ACC112 (cell line): ENCODE measurements around the gene PEF1.
A peak's percentile ranks its signal among the peaks of the same experiment; 100 is the strongest.

Source experiments
- H2AFZ ChIP-seq: fragments of 200-600 bp; sonication (generic); one replicate; pipeline ENCODE4 v1.6.0; 2017; ENCODE audit warnings: antibody characterized with exemption, low read length; ENCODE audit not compliant: unreplicated experiment
- H3K27ac ChIP-seq: fragments of 200-600 bp; sonication (generic); 2 replicates; pipeline ENCODE4 v1.5.1; 2014; ENCODE audit warnings: low read depth, mild to moderate bottlenecking, antibody characterized with exemption, low read length, moderate library complexity
- H3K27me3 ChIP-seq: fragments of 200-600 bp; sonication (generic); 2 replicates; pipeline ENCODE4 v1.6.1; 2014; ENCODE audit warnings: mild to moderate bottlenecking, antibody characterized with exemption, low read length, moderate library complexity, mixed read lengths; ENCODE audit not compliant: insufficient read depth
- H3K36me3 ChIP-seq: fragments of 200-600 bp; sonication (generic); 2 replicates; pipeline ENCODE4 v1.6.1; 2016; ENCODE audit warnings: mild to moderate bottlenecking, antibody characterized with exemption, low read length, moderate library complexity, mixed read lengths; ENCODE audit not compliant: insufficient read depth
- H3K4me1 ChIP-seq: fragments of 200-600 bp; sonication (generic); one replicate; pipeline ENCODE4 v1.6.1; 2016; ENCODE audit warnings: low read length, mixed read lengths; ENCODE audit not compliant: insufficient read depth, unreplicated experiment, control insufficient read depth
- H3K4me3 ChIP-seq: fragments of 200-600 bp; sonication (generic); 2 replicates; pipeline ENCODE4 v1.5.1; 2014; ENCODE audit warnings: mild to moderate bottlenecking, low read depth, low read length
- H3K79me2 ChIP-seq: fragments of 200-600 bp; sonication (generic); one replicate; pipeline ENCODE4 v1.6.0; 2016; ENCODE audit warnings: low read length; ENCODE audit not compliant: control insufficient read depth, unreplicated experiment, insufficient read depth

Gene PEF1

DNA sequence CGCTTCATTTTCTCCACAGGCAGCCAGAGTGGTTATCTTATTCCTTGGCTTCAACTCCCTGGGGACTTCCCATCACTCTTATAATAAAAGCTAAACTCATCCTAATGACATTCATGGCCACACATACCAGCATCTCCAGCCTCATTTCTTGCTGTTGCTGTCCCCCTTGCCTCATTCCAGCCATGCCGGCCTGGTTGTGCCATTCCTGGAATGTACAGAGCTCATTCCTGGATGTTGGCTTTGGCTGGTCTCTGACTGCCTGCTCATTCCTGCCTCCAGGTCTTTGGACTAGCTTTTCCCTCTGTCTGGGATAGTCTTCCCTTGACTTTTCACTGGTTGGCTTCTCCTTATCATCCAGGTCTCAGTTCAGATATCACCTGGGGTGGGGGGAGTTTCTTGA lies 2.4 kb upstream of the PEF1 start:
- Histone ChIP-seq H3K4me3 (no peak overlapping the region), H2AFZ (no peak overlapping the region), H3K36me3 (no peaks in the 10 kb centered on the region), H3K27me3 (no peaks in the 10 kb centered on the region), H3K79me2 (peaks cover 21% of the 10 kb centered on the region), H3K4me1 (peaks cover 14% of the 10 kb centered on the region), H3K27ac (no peak overlapping the region)

DNA sequence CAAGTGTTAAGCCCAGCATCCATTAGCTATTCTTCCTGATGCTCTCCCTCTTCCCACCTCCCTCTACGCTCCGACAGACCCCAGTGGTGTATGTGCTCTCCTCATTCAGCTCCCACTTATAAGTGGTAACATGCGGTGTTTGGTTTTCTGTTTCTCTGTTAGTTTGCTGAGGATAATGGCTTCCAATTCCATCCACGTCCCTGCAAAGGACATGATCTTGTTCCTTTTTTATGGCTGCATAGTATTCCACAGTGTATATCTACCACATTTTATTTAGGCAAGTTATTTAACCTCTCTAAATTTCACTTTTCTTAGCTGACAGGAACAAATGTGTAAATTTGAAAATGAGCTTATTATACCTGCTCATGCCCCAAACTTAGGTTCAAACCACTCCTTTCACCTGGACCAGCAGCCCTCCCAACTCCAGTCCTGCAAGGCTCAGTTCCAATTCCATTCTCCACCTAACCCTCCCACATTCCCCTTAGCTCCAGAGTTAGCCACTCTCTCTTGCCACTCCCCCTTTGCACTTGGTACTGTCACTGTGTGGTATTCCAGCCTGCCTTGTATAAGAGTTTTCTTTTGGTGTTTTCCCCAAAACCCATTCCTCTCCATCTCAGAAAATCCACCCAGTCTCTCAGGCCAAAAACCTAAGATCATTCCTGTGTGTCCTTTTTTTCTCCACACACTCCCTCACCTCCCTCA lies 1.7 kb upstream of the PEF1 start:
- Histone ChIP-seq H3K4me3 (no peak overlapping the region; the same call in 1 of the 2 replicates), H3K4me1 (peaks cover 14% of the 10 kb centered on the region), H3K79me2 (peaks cover 21% of the 10 kb centered on the region), H3K27ac (no peak overlapping the region), H2AFZ (no peak overlapping the region), H3K27me3 (no peaks in the 10 kb centered on the region), H3K36me3 (no peaks in the 10 kb centered on the region)

DNA sequence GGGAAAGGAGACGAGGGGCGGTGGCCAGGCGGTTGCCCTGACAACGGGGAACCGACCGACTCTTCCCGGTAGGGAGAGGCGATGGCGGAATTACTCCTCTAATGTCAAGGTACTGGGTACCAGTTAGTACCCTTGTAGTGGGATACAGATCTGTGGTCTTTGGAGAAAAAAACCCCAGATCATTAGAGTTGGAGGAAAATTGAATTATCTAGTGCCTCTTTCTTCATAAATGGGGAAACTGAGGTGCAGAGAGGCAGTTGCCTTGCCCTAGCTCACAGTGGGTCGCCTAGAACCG lies 545 bp upstream of the PEF1 start:
- peaks cover 28% of the 10 kb centered on the region for H3K79me2 ChIP-seq
- no peaks in the 10 kb centered on the region for H3K36me3 ChIP-seq
- peaks cover 14% of the 10 kb centered on the region for H3K4me1 ChIP-seq
- peak overlapping the region; percentile 97 for H3K4me3 ChIP-seq
- peak overlapping the region; percentile 58 for H2AFZ ChIP-seq
- no peaks in the 10 kb centered on the region for H3K27me3 ChIP-seq
- H3K27ac ChIP-seq, result peak overlapping the region; percentile 96

DNA sequence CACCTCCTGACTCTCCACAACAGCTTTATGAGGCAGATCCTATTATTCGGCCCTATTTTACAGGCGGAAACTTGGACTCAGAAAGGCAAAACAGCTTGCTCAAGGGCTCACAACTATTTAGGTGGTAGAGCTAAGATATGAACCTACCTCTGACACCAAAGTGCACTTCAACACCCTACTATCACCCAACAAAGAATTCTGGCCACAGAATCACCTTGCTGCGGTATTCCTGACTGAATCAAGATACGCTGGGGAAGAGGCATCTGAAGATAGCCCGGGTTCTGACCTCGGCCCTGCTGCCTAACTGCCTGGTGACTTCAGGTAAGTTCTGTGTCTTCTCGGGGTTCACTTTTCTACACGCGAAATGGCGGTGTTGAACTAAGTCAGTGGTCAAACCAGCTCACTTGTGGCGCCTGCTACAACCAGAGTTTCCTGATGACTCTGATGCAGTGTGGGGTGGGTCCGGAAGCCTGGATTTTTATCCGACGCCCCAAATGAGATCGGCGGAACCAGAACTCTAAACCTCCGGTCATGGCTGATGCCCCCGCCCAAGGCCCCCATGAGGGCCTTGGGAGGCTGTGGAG lies 608 bp downstream of the PEF1 start:
- Histone ChIP-seq H3K79me2 (peaks cover 32% of the 10 kb centered on the region), H3K27me3 (no peaks in the 10 kb centered on the region), H2AFZ (peak overlapping the region; percentile 70), H3K4me1 (peaks cover 24% of the 10 kb centered on the region), H3K27ac (peak overlapping the region; percentile 96), H3K4me3 (peak overlapping the region; percentile 97), H3K36me3 (no peaks in the 10 kb centered on the region)

DNA sequence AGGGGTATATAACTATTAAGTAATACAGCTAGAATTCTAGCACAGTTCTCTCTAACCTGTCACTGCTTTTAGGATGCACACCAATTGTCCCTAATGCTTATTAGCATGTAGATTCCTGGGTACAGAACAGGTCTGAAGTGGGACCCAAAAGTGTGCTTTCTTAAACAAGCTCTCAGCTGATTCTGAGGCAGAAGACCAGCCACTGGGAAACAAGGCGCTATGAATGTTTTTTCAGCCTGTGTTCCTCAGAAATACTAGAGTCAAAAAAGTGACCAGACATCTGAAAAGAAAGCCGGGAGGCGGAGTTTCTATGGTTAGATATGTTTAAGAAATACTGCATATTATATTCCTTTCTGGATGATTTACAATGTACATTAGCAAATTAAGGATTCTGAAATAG lies 1.8 kb downstream of the PEF1 start:
- H3K4me3 ChIP-seq, result no peak overlapping the region
- no peaks in the 10 kb centered on the region for H3K36me3 ChIP-seq
- H3K79me2 ChIP-seq, result peaks cover 43% of the 10 kb centered on the region
- H3K27ac ChIP-seq, result no peak overlapping the region
- H3K27me3 ChIP-seq, result no peaks in the 10 kb centered on the region
- H2AFZ ChIP-seq, result no peak overlapping the region
- peaks cover 29% of the 10 kb centered on the region for H3K4me1 ChIP-seq

DNA sequence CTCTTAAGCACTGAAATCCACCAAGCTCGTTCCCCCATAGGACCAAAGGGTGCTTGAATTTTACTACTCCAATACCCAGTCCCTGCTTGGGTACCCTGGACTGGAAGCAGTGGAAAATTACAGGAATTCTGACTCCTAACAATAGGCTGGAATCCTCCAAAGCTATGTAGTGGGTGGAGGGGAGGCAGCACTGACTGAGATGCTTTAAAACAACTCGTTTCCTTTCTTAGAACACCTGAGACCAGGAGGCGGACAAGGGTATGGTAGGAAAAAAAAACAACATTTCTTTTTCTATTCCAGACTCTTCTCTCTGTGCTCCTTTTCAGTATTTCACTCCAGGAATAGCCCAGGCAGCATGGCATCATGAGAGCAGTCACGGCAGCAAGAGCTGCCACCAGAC lies 2.3 kb downstream of the PEF1 start:
- no peaks in the 10 kb centered on the region for H3K36me3 ChIP-seq
- no peak overlapping the region for H3K4me3 ChIP-seq
- no peaks in the 10 kb centered on the region for H3K27me3 ChIP-seq
- H3K4me1 ChIP-seq, result peaks cover 29% of the 10 kb centered on the region
- no peak overlapping the region for H2AFZ ChIP-seq
- H3K79me2 ChIP-seq, result peaks cover 46% of the 10 kb centered on the region
- no peak overlapping the region for H3K27ac ChIP-seq

DNA sequence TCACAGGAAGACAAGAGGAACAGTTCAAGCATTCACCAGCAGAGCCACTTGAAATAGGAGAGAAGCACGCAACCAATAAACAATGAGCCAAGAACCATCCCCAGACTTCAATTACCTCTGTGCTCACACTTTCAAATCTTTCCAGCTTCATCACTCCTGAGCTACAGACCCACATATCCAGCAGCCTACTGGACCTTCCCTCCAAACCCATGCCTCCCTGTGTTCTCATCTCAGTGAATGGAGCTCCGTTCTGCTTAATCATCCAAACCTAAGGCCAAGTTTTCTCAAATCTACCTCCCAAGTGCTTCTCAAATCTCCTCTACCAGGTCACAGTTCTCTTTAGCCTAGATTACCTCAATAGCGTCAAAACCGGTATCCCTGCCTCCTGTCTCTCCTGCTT lies 3.7 kb downstream of the PEF1 start:
- Histone ChIP-seq H3K27me3 (no peaks in the 10 kb centered on the region), H3K4me3 (no peak overlapping the region), H3K36me3 (no peaks in the 10 kb centered on the region), H3K4me1 (peaks cover 28% of the 10 kb centered on the region), H3K79me2 (peaks cover 57% of the 10 kb centered on the region), H3K27ac (no peak overlapping the region), H2AFZ (no peak overlapping the region)

DNA sequence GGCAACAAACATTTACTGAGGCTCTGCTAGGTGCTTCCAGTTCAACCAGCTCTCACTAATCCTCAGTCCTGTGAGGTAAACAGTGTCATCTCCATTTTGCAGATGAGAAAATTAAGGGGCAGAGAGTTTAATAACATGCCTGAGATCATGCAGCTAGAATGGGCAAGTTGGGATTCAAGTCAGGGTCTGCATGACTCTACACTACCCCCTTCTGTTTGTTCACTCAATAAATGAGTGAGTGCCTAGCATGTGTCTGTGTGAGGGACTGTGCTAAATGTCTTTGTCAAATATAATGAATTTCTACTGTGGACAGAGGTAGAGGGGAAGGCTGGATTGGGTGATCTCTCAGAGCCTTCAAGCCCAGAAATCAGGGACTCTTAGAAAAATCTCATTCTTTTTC lies 4.5 kb downstream of the PEF1 start:
- Histone ChIP-seq H3K27ac (peak overlapping the region; percentile 17; the same call in 1 of the 2 replicates), H3K79me2 (peaks cover 64% of the 10 kb centered on the region), H3K36me3 (no peaks in the 10 kb centered on the region), H3K27me3 (no peaks in the 10 kb centered on the region), H3K4me3 (no peak overlapping the region), H2AFZ (no peak overlapping the region), H3K4me1 (peaks cover 24% of the 10 kb centered on the region)

DNA sequence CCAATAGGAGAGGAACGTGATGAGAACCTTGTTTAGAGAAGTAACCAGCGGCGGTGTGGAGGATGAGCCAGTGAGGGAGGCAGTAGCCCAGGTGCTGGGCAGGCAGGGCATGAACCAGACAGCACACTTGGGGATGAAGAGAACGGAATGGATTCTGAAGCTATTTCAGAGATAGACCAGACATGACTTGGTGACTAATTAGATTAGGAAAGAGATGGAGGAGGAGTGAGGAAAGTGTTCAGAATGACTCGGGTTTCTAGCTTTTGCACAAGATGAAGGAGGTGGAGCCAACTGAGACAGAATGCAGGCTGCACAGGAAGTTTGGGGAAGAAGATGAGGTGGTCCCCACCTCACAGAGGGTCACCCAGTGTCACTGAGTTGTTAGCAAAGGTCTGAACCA lies 5.1 kb downstream of the PEF1 start:
- Histone ChIP-seq H3K4me3 (no peak overlapping the region), H2AFZ (no peak overlapping the region), H3K27ac (peak overlapping the region; percentile 17; the same call in 1 of the 2 replicates), H3K4me1 (peaks cover 24% of the 10 kb centered on the region), H3K36me3 (no peaks in the 10 kb centered on the region), H3K79me2 (peaks cover 64% of the 10 kb centered on the region), H3K27me3 (no peaks in the 10 kb centered on the region)

DNA sequence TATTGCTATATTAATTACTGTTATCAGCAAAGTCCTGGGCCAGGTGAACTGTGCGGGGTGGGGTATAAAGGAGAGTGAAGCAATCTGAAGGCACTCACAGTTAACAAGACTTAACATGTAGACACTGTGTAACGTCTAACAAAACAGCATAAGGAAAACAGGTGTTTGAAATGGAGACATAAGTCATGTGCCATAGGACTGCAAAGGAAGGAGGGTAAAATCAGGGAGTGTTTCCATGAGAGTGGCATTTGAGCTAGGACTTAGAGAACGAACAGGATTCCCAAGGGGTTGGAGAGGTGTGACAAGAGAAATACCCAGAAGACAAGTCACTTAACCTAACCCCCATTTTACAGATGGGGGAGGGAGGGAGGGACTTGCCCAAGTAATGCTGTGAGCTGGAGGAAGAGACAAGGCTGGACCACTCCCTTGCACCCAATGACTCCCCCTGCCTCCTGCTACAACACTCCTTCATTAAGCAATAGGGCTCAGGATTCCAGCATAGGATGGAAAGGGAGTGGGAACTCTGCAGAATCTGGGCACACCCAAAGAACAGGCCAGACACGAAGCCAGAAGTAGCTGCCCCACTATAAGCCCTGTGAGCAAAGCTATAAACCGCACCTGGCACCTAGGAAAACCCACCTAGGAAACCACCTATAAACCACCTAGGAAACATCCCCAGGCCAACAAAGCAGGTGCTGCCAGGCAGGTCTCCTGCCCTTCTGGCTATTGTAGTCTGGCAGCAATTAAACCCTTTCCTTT lies 6.6 kb downstream of the PEF1 start:
- Histone ChIP-seq H3K4me1 (peaks cover 15% of the 10 kb centered on the region), H3K4me3 (no peak overlapping the region), H3K27me3 (no peaks in the 10 kb centered on the region), H3K36me3 (no peaks in the 10 kb centered on the region), H3K27ac (no peak overlapping the region), H2AFZ (no peak overlapping the region), H3K79me2 (peaks cover 52% of the 10 kb centered on the region)

DNA sequence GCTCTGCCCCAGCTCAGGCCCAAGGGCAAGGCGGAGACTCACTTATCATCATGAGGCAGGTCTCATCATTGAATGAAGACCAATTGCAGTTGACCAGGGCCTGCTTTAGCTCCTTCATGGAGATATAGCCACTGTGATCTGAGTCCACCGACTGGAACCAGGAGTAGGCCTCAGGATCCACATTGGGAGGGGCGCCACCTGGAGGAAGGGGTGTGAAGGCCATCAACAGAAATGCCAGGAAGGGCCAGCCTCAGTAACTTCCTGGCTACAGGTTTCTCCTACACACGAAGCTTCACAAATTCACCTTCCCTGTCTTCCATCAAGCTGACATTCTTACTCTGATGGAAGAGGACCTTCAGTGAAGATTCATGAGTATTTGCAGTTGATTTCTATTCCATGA lies 11.6 kb downstream of the PEF1 start:
- Histone ChIP-seq H3K79me2 (peaks cover 23% of the 10 kb centered on the region), H3K4me1 (no peaks in the 10 kb centered on the region), H2AFZ (no peak overlapping the region), H3K36me3 (peaks cover 13% of the 10 kb centered on the region; the same call in 1 of the 2 replicates), H3K27ac (no peak overlapping the region), H3K27me3 (no peaks in the 10 kb centered on the region), H3K4me3 (no peak overlapping the region)
